ENCODE results near the gene CPB2.

The CPB2 gene

GRCh38 chr13:46063292-46063691, 41.5 kb downstream of the CPB2 start:
- no peak overlapping the region for H2AFZ ChIP-seq (ENCODE audit: low read depth, low read length)
- no peaks in the 10 kb centered on the region for H3K9me3 ChIP-seq (ENCODE audit: insufficient read depth, low read length, severe bottlenecking)
- H3K36me3 ChIP-seq (ENCODE audit: insufficient read depth, low read length): no peaks in the 10 kb centered on the region
- no peaks in the 10 kb centered on the region for H3K79me2 ChIP-seq (ENCODE audit: insufficient read depth, low read length)
- H4K20me1 ChIP-seq (ENCODE audit: insufficient read depth, low read length): no peaks in the 10 kb centered on the region
- no peaks in the 10 kb centered on the region for H3K27me3 ChIP-seq (ENCODE audit: insufficient read depth, low read length, poor library complexity)
- no peak for TF ChIP-seq EZH2 (IDR thresholded peaks at IDR 0.05; ENCODE audit: borderline replicate concordance, low read depth, low read length, severe bottlenecking)
- no peak for TF ChIP-seq CTCF (IDR thresholded peaks at IDR 0.05; ENCODE audit: borderline replicate concordance, extremely low read depth, low read length, poor library complexity, severe bottlenecking)
- no peak overlapping the region for H3K9ac ChIP-seq (ENCODE audit: low read depth, low read length)
- H3K27ac ChIP-seq (ENCODE audit: low read length): no peak overlapping the region
- ATAC-seq (ENCODE audit: insufficient read depth, low read depth) (no peak), DNase-seq (no peak)
- no peak overlapping the region for H3K4me3 ChIP-seq (ENCODE audit: low read depth in 1 of 2, low read length in 2 of 2)
- no peaks in the 10 kb centered on the region for H3K4me1 ChIP-seq (ENCODE audit: insufficient read depth, low read length)
- H3K4me2 ChIP-seq (ENCODE audit: insufficient read depth, low read length): no peak overlapping the region

- Histone ChIP-seq H3K27ac (ENCODE audit: low read length) (no peak overlapping the region), H3K4me2 (ENCODE audit: insufficient read depth, low read length) (no peak overlapping the region)
- no peak for ATAC-seq (ENCODE audit: insufficient read depth, low read depth)
Observed at GRCh38 chr13:46062185-46062584, 42.6 kb downstream of the CPB2 start.

GRCh38 chr13:46059405-46059804, 45.4 kb downstream of the CPB2 start:
- no peaks in the 10 kb centered on the region for H3K36me3 ChIP-seq (ENCODE audit: insufficient read depth, low read length)
- no peaks in the 10 kb centered on the region for H4K20me1 ChIP-seq (ENCODE audit: insufficient read depth, low read length)
- H3K27me3 ChIP-seq (ENCODE audit: insufficient read depth, low read length, poor library complexity): no peaks in the 10 kb centered on the region
- no peak for ATAC-seq (ENCODE audit: insufficient read depth, low read depth)
- 0 out of 2 replicates have a peak, but pooled peaks cover 2% of the 10 kb centered on the region for H3K79me2 ChIP-seq (ENCODE audit: insufficient read depth, low read length)
- no peak overlapping the region for H3K4me3 ChIP-seq (ENCODE audit: low read depth in 1 of 2, low read length in 2 of 2)
- no peaks in the 10 kb centered on the region for H3K9me3 ChIP-seq (ENCODE audit: insufficient read depth, low read length, severe bottlenecking)
- H2AFZ ChIP-seq (ENCODE audit: low read depth, low read length): no peak overlapping the region
- H3K9ac ChIP-seq (ENCODE audit: low read depth, low read length): no peak overlapping the region
- TF ChIP-seq EZH2 (IDR thresholded peaks at IDR 0.05; ENCODE audit: borderline replicate concordance, low read depth, low read length, severe bottlenecking) (no peak), CTCF (IDR thresholded peaks at IDR 0.05; ENCODE audit: borderline replicate concordance, extremely low read depth, low read length, poor library complexity, severe bottlenecking) (no peak)
- peaks cover 4% of the 10 kb centered on the region; the same call in 1 of the 2 replicates for H3K4me1 ChIP-seq (ENCODE audit: insufficient read depth, low read length)
- no peak overlapping the region for H3K4me2 ChIP-seq (ENCODE audit: insufficient read depth, low read length)
- H3K27ac ChIP-seq (ENCODE audit: low read length): no peak overlapping the region
- DNase-seq: no peak

More at GRCh38 chr13:46062185-46062584, 42.6 kb downstream of the CPB2 start:
- no peaks in the 10 kb centered on the region for H3K79me2 ChIP-seq (ENCODE audit: insufficient read depth, low read length)
- no peaks in the 10 kb centered on the region for H3K9me3 ChIP-seq (ENCODE audit: insufficient read depth, low read length, severe bottlenecking)
- DNase-seq: no peak
- H4K20me1 ChIP-seq (ENCODE audit: insufficient read depth, low read length): no peaks in the 10 kb centered on the region
- H3K36me3 ChIP-seq (ENCODE audit: insufficient read depth, low read length): no peaks in the 10 kb centered on the region
- H2AFZ ChIP-seq (ENCODE audit: low read depth, low read length): no peak overlapping the region
- no peaks in the 10 kb centered on the region for H3K4me1 ChIP-seq (ENCODE audit: insufficient read depth, low read length)
- H3K4me3 ChIP-seq (ENCODE audit: low read depth in 1 of 2, low read length in 2 of 2): no peak overlapping the region
- no peak overlapping the region for H3K9ac ChIP-seq (ENCODE audit: low read depth, low read length)
- no peaks in the 10 kb centered on the region for H3K27me3 ChIP-seq (ENCODE audit: insufficient read depth, low read length, poor library complexity)
- TF ChIP-seq EZH2 (IDR thresholded peaks at IDR 0.05; ENCODE audit: borderline replicate concordance, low read depth, low read length, severe bottlenecking): no peak
- no peak for TF ChIP-seq CTCF (IDR thresholded peaks at IDR 0.05; ENCODE audit: borderline replicate concordance, extremely low read depth, low read length, poor library complexity, severe bottlenecking)

GRCh38 chr13:46058268-46058667, 46.6 kb downstream of the CPB2 start:
- H3K4me1 ChIP-seq (ENCODE audit: insufficient read depth, low read length): peaks cover 15% of the 10 kb centered on the region
- no peaks in the 10 kb centered on the region for H3K27me3 ChIP-seq (ENCODE audit: insufficient read depth, low read length, poor library complexity)
- no peaks in the 10 kb centered on the region for H3K9me3 ChIP-seq (ENCODE audit: insufficient read depth, low read length, severe bottlenecking)
- DNase-seq (no peak), ATAC-seq (ENCODE audit: insufficient read depth, low read depth) (no peak)
- TF ChIP-seq CTCF (IDR thresholded peaks at IDR 0.05; ENCODE audit: borderline replicate concordance, extremely low read depth, low read length, poor library complexity, severe bottlenecking) (no peak), EZH2 (IDR thresholded peaks at IDR 0.05; ENCODE audit: borderline replicate concordance, low read depth, low read length, severe bottlenecking) (no peak)
- no peak overlapping the region for H3K4me2 ChIP-seq (ENCODE audit: insufficient read depth, low read length)
- peaks cover 8% of the 10 kb centered on the region for H3K79me2 ChIP-seq (ENCODE audit: insufficient read depth, low read length)
- no peaks in the 10 kb centered on the region for H4K20me1 ChIP-seq (ENCODE audit: insufficient read depth, low read length)
- H3K36me3 ChIP-seq (ENCODE audit: insufficient read depth, low read length): no peaks in the 10 kb centered on the region
- no peak overlapping the region for H2AFZ ChIP-seq (ENCODE audit: low read depth, low read length)
- H3K4me3 ChIP-seq (ENCODE audit: low read depth in 1 of 2, low read length in 2 of 2): no peak overlapping the region
- H3K9ac ChIP-seq (ENCODE audit: low read depth, low read length): no peak overlapping the region
- H3K27ac ChIP-seq (ENCODE audit: low read length): no peak overlapping the region

Data from DND-41 (cell line).